GM19239 (cell line): ENCODE measurements around the gene FXYD4.

Experiments used
- DNase-seq: peaks from one replicate; pipeline ENCODE4 v3.0.0; 2011; ENCODE audit warnings: low spot score; ENCODE audit not compliant: insufficient read length
- FAIRE-seq: peaks from 2 replicates; lab custom pipeline; 2011; peaks lifted over from hg19 to GRCh38; lab: Jason Lieb, UNC

Gene FXYD4

DNA sequence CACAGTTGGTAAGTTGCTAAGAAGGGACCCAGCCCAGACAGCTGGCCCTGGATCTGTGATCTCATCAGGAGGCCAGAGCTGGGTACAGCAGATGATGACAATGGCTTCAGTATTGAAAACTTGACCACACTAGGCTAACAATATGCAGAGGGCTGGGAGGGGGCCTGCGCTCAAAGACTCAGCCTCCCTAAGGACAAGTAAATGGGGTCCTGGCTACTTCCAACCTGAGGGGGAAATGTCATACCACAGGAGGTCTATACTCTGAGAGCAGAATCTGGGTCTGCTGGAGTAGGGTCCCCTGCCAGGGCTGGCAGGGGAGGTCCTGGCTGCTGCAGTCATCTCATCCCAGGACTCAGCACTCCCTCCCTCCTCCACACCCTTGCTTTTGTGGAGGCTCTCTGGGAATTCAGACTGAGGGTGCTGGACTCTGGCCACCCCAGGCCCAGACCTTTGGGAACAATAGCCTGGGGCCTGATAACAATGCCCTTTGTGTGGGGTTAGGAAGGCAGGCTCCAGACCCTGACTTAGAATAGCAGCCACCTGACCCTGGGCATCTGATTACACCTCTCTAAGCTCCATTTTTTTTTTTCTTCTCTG lies 1.4 kb downstream of the FXYD4 start:
- no peak for DNase-seq
- FAIRE-seq: no peak

DNA sequence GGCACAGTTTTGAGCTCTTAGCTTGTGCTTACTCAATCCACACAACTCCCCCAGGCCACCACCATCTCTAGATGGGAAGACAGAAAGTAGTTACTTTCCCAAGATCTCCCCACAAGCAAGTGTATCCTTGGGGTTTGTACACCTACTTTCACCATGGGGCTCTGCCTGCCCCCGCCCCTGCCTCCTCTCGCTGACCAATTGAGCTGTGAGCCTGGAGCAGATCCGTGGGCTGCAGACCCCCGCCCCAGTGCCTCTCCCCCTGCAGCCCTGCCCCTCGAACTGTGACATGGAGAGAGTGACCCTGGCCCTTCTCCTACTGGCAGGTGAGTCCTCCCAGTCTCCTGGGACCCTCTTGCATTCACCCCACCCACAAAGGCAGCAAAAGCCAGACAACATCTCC lies 2.0 kb downstream of the FXYD4 start:
- DNase-seq: no peak

DNA sequence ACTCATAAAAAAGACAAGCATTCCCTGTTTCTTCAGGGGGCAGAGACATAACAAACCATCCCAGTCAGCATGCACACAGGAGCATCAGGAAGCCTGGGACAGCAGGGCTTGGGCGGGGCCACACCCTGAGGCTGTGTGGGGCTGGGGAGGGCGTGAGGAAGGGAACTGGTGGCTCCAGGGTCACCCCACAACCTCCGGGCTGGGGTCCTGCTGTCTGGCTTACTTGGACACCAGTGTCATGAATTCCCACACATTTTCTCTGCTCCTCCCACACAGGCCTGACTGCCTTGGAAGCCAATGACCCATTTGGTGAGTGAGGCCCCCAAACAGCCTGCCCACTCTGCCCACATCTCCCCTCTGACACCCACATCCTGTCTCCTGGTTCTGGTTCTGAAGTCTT lies 2.8 kb downstream of the FXYD4 start:
- DNase-seq (no peak), FAIRE-seq (no peak)

More for the DNA sequence above, 2.0 kb downstream of the FXYD4 start:
- no peak for FAIRE-seq

GRCh38 chr10:43375401-43376020 lies 4.1 kb downstream of the FXYD4 start:
- DNase-seq (no peak), FAIRE-seq (no peak)

GRCh38 chr10:43376046-43376635 lies 4.7 kb downstream of the FXYD4 start:
- no peak for DNase-seq
- no peak for FAIRE-seq

DNA sequence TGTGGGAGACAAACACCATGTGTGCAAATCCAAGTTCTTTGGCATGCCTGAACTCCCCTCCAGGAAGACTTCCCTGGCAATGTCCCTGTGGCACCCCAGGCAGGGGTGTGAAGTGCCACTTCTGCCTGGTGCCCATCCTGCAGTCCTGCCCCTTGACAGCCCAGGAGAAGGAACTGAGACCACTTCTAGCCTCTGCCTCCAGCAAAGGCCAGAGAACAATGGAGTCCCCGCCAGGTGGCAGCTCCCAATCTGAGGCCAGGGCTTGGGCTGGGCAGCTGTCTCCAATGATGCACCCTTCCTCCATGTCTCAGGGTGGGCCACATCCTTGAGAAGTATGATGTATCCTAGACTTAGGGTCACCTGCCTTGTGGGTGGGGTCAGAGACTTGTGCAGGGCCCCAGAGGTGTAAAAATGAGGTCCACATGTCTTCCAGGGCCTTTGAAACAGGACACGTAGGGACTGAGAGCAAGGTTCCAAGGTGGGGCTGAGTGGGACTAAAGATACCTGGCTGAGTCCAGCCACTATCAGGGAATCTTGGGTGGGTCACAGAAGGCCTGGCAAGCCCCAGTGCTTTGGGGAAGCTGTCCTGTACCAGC lies 5.5 kb downstream of the FXYD4 start:
- no peak for DNase-seq
- FAIRE-seq: no peak

- no peak for FAIRE-seq
Measured at GRCh38 chr10:43377424-43377883, 6.0 kb downstream of the FXYD4 start.

DNA sequence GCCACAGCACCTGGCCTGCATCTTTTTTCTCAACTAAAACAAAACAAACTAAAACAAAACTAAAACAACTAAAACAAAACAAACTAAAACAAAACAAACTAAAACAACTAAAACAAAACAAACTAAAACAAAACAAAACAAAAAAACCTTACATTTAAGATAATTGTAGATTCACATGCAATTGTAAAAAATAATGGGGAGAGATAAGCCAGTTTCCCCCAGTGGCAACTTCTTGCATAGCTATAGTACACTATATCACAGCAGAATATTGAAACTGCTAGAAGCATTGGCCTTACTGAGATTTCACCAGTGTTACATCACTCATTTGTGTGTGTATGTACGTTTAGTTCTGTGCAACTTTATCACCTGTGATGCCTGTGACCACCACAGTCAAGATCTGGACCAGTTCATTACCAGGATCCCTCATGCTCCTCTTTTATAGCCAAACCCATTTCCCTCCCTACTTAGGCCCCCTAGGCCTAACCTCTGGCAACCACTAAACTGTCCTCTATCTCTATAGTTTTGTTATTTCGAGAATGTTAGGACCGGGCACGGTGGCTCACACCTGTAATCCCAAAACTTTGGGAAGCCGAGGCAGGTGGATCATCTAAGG lies 9.3 kb downstream of the FXYD4 start:
- FAIRE-seq (no peak), DNase-seq (no peak)

More at GRCh38 chr10:43377424-43377883, 6.0 kb downstream of the FXYD4 start:
- no peak for DNase-seq

DNA sequence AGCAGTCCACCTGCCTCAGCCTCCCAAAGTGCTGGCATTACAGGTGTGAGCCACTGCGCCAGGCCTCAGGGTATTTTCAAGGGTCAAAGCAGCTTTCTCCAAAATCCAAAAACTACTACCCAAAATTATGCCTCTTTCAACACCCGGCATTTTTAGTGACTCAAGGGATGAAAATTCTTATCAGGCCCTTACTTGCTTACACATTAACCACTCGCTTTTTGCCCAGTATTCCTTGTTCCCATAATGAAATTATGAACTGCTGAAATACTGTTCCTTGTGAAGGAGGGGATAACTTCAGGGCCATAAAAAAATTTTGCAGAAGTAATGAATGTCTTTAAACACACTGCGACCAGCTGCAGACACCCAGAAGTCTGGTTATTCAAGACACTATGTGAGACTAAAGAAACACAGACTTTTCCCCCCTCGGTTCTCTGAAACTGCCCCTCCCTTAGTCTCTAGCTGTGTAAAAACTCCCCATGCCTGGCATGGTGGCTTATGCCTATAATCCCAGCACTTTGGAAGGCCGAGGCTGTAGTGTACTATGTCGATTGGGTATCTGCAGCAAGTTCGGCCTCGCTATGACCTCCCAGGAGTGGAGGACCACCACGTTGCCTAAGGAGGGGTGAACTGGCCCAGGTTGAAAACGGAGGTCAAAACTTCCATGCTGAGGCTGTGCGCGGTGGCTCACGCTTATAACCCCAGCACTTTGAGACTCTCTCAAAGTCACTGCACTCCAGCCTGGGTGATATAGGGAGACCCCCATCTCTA lies 12.0 kb downstream of the FXYD4 start:
- no peak for DNase-seq
- no peak for FAIRE-seq

- DNase-seq (no peak), FAIRE-seq (no peak)
Measured at GRCh38 chr10:43384252-43385221, 13.1 kb downstream of the FXYD4 start.

- no peak for DNase-seq
- FAIRE-seq: no peak
Measured at GRCh38 chr10:43385412-43386004, 14.1 kb downstream of the FXYD4 start.

DNA sequence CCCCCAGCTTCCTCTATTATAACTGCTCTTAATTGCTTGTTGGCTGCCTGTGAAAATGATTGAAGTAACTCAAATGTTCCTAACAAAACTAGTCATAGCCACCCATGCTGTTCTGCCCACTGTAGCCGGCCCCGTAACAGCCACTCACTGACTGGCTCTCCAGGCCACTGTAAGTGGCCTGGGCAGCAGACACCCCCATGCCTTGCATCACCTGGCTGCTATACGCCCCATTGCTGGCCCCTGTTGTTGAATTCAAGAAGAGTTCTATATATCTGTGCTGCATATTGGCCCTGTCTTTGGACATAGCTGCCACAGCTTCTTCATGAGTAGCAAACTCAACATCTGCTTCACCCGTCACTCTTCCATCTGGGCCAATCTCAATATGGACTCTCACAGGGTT lies 15.1 kb downstream of the FXYD4 start:
- FAIRE-seq (no peak), DNase-seq (no peak)

- FAIRE-seq (no peak), DNase-seq (no peak)
Measured at GRCh38 chr10:43386981-43387677, 15.7 kb downstream of the FXYD4 start.

GRCh38 chr10:43387678-43388032 lies 16.2 kb downstream of the FXYD4 start:
- FAIRE-seq: no peak

GRCh38 chr10:43389867-43390266 lies 18.4 kb downstream of the FXYD4 start:
- no peak for FAIRE-seq
- DNase-seq: no peak

More at GRCh38 chr10:43387678-43388032, 16.2 kb downstream of the FXYD4 start:
- DNase-seq: no peak

GRCh38 chr10:43390333-43390732 lies 18.9 kb downstream of the FXYD4 start:
- no peak for FAIRE-seq

DNA sequence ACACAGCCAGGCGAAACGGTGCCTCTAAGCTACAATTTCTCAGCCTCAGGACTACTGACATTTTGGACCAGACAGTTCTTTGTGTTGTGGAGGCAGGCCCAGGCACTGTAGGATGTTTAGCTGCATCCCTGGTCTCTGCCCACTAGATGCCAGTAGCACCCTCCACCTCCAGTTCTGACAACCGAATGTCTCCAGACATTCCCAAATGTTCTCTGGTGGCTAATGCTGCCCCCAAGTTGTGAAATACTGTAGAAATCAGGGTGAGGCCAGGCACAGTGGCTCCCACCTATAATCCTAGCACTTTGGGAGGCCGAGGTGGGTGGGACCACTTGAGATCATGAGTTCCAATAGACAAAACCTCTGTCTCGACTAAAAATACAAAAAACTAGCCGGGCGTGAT lies 19.3 kb downstream of the FXYD4 start:
- no peak for DNase-seq
- no peak for FAIRE-seq

More at GRCh38 chr10:43390333-43390732, 18.9 kb downstream of the FXYD4 start:
- DNase-seq: no peak

DNA sequence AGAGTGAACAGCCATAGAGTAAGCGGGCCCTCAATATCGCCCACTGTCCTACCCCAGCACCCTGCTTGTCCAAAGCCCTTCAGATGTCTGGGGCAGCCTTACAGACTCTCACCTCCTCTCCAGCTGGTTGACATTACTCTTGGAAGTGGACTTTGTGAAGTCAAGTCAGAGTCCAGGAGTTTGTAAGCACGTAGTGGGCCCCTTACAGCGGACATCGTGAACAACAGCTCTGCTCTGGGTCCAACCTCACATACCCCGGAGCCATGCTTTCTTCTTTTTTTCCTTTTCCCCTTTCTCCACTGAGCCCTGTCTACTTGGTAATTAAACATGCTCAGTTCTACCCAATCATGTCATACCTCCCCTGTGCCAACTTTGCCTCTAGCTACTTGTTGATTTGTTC lies 20.1 kb downstream of the FXYD4 start:
- no peak for FAIRE-seq

More for the DNA sequence above, 20.1 kb downstream of the FXYD4 start:
- no peak for DNase-seq
